Kidney epithelial cell (primary cell): Measurements from ENCODE around the gene SIPA1. TPM values are rescaled to one million over a fixed set of nuclear protein-coding genes. Genes with fewer than 3 reads are reported as not detected.

Experiments
- DNase-seq: peaks from one replicate; pipeline ENCODE4 v3.0.0-alpha.2; 2010; ENCODE audit warnings: low read depth
- H3K27me3 ChIP-seq: 2 replicates; pipeline ENCODE4 v1.6.0; 2011; ENCODE audit warnings: low read length; ENCODE audit not compliant: control insufficient read depth, insufficient read depth
- H3K36me3 ChIP-seq: 2 replicates; pipeline ENCODE4 v1.5.1; 2011; ENCODE audit warnings: low read length; ENCODE audit not compliant: control insufficient read depth, insufficient read depth
- H3K4me3 ChIP-seq: 2 replicates; pipeline ENCODE4 v1.5.1; 2011; ENCODE audit warnings: low read depth, mild to moderate bottlenecking, control low read depth, low read length
- total RNA-seq: library from RNA; depleted of rRNA; stranded (reverse); fragments of >200 nt; gene quantifications from 2 replicates; pipeline ENCODE4 v1.2.3, GENCODE V29; 2015
- TF ChIP-seq, protein P1 (sequence below): IDR thresholded peaks from 2 replicates; pipeline ENCODE4 v1.5.1; 2011; ENCODE audit warnings: mild to moderate bottlenecking, moderate library complexity, low read length, control low read depth, inconsistent platforms; ENCODE audit not compliant: insufficient read depth, poor library complexity, severe bottlenecking

The SIPA1 gene
- total RNA-seq, 1 donor from 2014 or later = 25.8 TPM

GRCh38 chr11:65615950-65616574, 21.8 kb upstream of the SIPA1 start:
- H3K27me3 ChIP-seq = no peaks in the 10 kb centered on the region
- no peak for DNase-seq
- H3K36me3 ChIP-seq = peaks cover 3% of the 10 kb centered on the region
- H3K4me3 ChIP-seq = peak overlapping the region; percentile 93
- TF ChIP-seq, protein P1, sequence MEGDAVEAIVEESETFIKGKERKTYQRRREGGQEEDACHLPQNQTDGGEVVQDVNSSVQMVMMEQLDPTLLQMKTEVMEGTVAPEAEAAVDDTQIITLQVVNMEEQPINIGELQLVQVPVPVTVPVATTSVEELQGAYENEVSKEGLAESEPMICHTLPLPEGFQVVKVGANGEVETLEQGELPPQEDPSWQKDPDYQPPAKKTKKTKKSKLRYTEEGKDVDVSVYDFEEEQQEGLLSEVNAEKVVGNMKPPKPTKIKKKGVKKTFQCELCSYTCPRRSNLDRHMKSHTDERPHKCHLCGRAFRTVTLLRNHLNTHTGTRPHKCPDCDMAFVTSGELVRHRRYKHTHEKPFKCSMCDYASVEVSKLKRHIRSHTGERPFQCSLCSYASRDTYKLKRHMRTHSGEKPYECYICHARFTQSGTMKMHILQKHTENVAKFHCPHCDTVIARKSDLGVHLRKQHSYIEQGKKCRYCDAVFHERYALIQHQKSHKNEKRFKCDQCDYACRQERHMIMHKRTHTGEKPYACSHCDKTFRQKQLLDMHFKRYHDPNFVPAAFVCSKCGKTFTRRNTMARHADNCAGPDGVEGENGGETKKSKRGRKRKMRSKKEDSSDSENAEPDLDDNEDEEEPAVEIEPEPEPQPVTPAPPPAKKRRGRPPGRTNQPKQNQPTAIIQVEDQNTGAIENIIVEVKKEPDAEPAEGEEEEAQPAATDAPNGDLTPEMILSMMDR = no peak

GRCh38 chr11:65616575-65617001, 21.3 kb upstream of the SIPA1 start:
- Histone ChIP-seq H3K36me3 (peaks cover 3% of the 10 kb centered on the region), H3K4me3 (peak overlapping the region; percentile 93), H3K27me3 (no peaks in the 10 kb centered on the region)
- TF ChIP-seq, protein P1 = no peak
- DNase-seq = no peak

DNA sequence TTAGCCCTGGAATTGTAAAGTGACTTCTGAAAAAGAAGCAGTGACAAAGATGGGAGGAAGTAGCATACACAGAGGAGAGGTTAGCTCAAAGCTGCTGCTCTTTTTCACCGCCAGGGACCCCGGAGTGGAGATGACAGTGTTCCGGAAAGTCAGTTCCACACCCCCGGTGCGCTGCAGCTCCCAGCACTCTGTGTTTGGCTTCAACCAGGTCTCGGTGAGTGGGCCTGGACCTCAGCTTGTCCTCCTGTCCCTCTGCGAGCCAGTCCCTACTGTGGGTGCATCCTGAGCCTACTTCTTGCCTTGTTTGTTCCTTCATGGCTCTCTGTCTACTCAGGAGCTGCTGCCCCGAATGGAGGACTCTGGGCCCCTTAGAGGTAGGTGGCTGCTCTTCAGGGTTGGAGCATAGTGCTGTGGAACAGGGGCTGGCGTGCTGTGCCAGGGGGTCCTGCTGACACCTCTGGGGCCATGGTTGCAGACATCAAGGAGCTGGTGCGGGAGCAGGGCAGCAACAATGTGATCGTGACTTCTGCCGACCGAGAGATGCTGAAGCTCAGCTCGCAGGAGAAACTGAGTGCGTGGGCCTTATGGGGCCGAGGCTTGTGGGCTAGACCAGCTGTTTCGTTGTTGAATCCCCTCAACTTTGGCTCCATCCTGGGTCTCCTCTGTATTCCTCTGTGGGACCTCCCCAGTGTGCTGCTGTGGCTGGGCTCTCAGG, 20.6 kb upstream of the SIPA1 start:
- Histone ChIP-seq H3K4me3 (no peak overlapping the region), H3K36me3 (peaks cover 3% of the 10 kb centered on the region), H3K27me3 (no peaks in the 10 kb centered on the region)
- TF ChIP-seq, protein P1 = no peak
- no peak for DNase-seq

DNA sequence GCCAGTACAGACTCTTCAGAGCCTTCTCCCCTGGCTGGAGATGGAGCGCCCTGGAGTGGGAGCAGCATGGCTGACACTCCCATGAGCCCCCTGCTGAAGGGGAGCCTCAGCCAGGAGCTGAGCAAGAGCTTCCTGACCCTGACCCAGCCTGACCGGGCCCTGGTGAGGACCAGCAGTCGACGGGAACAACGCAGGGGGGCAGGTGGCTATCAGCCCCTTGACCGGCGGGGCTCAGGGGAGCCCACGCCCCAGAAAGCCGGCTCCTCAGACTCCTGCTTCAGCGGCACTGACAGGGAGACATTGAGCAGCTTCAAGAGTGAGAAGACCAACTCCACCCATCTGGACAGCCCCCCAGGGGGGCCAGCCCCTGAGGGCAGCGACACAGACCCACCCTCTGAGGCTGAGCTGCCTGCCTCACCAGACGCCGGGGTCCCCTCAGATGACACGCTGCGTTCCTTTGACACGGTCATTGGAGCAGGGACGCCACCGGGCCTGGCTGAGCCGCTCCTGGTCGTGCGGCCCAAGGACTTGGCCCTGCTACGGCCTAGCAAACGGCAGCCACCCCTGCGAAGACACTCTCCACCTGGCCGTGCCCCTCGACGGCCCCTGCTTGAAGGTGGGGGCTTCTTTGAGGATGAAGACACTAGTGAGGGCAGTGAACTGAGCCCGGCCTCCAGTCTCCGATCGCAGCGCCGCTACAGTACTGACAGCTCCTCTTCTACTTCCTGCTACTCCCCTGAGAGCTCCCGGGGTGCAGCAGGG, 19.7 kb upstream of the SIPA1 start:
- peaks cover 3% of the 10 kb centered on the region for H3K36me3 ChIP-seq
- TF ChIP-seq, protein P1 = no peak
- no peak for DNase-seq
- H3K27me3 ChIP-seq = no peaks in the 10 kb centered on the region
- no peak overlapping the region for H3K4me3 ChIP-seq

- TF ChIP-seq, protein P1 = no peak
- Histone ChIP-seq H3K4me3 (no peak overlapping the region), H3K36me3 (peaks cover 3% of the 10 kb centered on the region), H3K27me3 (no peaks in the 10 kb centered on the region)
- DNase-seq = no peak
These were observed 19.1 kb upstream of the SIPA1 start for GRCh38 chr11:65618763-65619162.
